Lung (tissue), 12 donors: ENCODE results near the gene PAX2. TPM values are rescaled to one million over a fixed set of nuclear protein-coding genes. Genes with fewer than 3 reads are reported as not detected.

Experiments used
- ATAC-seq: fragments of 200-7000 bp; cut with Tn5 transposase; one replicate; pipeline ENCODE4 v1.9.1; 2020; ENCODE audit warnings: moderate number of reproducible peaks; ENCODE audit not compliant: insufficient read depth, low FRiP score
- DNase-seq, 3 donors: peaks; one replicate each; pipeline ENCODE4 v3.0.0-alpha.2; 2013 to 2017
- H3K27ac ChIP-seq, 2 donors: one replicate each; pipeline ENCODE4 v1.5.1; 2013; ENCODE audit warnings: mild to moderate bottlenecking in 2 of 2, moderate library complexity in 2 of 2, control low read depth in 1 of 2, inconsistent platforms in 1 of 2, low read depth in 1 of 2, low read length in 1 of 2
- H3K27me3 ChIP-seq, 3 donors: one replicate each; pipeline ENCODE4 v1.5.1; 2013; ENCODE audit warnings: low read length in 2 of 3; ENCODE audit not compliant: control insufficient read depth in 3 of 3, insufficient read depth in 3 of 3
- H3K36me3 ChIP-seq, 4 donors: one replicate each; pipeline ENCODE4 v1.5.1; 2013; ENCODE audit warnings: low read length in 4 of 4, mild to moderate bottlenecking in 1 of 4, moderate library complexity in 1 of 4; ENCODE audit not compliant: control insufficient read depth in 4 of 4, insufficient read depth in 4 of 4
- H3K4me1 ChIP-seq, 5 donors: one replicate each; pipeline ENCODE4 v1.5.1; 2013; ENCODE audit warnings: low read length in 5 of 5, mild to moderate bottlenecking in 2 of 5, moderate library complexity in 1 of 5; ENCODE audit not compliant: control insufficient read depth in 5 of 5, insufficient read depth in 5 of 5
- H3K4me3 ChIP-seq: one replicate; pipeline ENCODE4 v1.5.1; 2013; ENCODE audit warnings: mild to moderate bottlenecking, control low read depth, moderate library complexity
- H3K9ac ChIP-seq, 2 donors: one replicate each; pipeline ENCODE4 v1.5.1; 2013; ENCODE audit warnings: low read length in 2 of 2, control low read depth in 1 of 2; ENCODE audit not compliant: insufficient read depth in 1 of 2
- H3K9me3 ChIP-seq, 4 donors: one replicate each; pipeline ENCODE4 v1.5.1; 2013; ENCODE audit warnings: low read length in 3 of 4, mild to moderate bottlenecking in 1 of 4, moderate library complexity in 1 of 4; ENCODE audit not compliant: control insufficient read depth in 4 of 4, insufficient read depth in 3 of 4
- WGBS, 2 donors: extraction: QIAGEN DNeasy Blood & Tissue Kit; methylation state at CpG; one replicate each; pipeline ENCODE4 v1.1.7; 2013; 5-methylcytosine and 5-hydroxymethylcytosine counted together
- polyA plus RNA-seq, 2 donors: library from polyadenylated mRNA; stranded (reverse); fragments of 200-250 nt; gene quantifications; one replicate each; pipeline ENCODE4 v1.2.1, GENCODE V29; 2013
- total RNA-seq, 2 donors: library from RNA; depleted of rRNA in 1 of 2; stranded (reverse); fragments of >200 nt in 1 of 2; gene quantifications; one replicate each; pipeline ENCODE4 v1.2.1, GENCODE V29; 2014 to 2021
- TF ChIP-seq, protein P1 (sequence below): IDR thresholded peaks from 2 replicates; pipeline ENCODE4 v1.5.1; 2012; ENCODE audit warnings: mild to moderate bottlenecking; ENCODE audit errors: control extremely low read depth, extremely low read depth
- donor health status: control.
- donor health status: control.
- donor health status: Bipolar disorder and iron deficiency.
- donor health status: healthy.
- donor health status: DM: yes; HTN: yes; CAD: no.

The PAX2 gene
- total and polyA plus RNA-seq, 4 donors: not detected

DNA sequence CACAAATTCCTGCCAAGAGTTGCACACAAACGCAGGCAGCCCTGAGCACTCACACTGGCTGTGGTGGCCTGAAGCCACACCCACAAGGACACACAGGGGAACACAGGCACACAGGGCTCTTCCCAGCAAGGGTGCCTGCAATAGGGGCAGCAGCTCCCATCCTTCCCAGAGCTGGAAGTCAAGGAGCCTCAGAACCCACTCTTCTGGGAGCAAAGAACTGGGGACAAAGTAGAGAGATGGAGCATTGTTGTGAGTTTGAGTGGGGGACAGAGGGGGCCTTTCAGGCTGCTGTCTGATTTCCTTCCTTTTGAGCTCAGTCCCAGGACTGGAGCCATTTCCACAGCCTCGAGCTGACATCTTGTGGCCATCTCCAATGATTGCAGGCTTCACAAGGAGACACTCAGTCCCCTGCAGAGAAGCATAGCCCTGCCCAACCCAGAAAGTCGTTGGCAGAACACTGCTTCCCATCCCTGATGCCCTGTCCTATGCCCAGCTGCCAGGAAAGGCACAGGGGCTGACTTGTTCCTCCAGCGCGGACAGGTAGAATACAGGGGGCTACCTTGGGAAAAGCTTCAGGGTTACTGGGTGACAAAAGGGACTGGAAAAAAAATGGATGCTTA lies 133.0 kb downstream of the PAX2 start:
- DNase-seq: peak; percentile 84 to 90 (median 90)
- peaks cover 0 to 18% (median 0%) of the 10 kb centered on the region in 3 donors for H3K27me3 ChIP-seq
- TF ChIP-seq, protein P1, sequence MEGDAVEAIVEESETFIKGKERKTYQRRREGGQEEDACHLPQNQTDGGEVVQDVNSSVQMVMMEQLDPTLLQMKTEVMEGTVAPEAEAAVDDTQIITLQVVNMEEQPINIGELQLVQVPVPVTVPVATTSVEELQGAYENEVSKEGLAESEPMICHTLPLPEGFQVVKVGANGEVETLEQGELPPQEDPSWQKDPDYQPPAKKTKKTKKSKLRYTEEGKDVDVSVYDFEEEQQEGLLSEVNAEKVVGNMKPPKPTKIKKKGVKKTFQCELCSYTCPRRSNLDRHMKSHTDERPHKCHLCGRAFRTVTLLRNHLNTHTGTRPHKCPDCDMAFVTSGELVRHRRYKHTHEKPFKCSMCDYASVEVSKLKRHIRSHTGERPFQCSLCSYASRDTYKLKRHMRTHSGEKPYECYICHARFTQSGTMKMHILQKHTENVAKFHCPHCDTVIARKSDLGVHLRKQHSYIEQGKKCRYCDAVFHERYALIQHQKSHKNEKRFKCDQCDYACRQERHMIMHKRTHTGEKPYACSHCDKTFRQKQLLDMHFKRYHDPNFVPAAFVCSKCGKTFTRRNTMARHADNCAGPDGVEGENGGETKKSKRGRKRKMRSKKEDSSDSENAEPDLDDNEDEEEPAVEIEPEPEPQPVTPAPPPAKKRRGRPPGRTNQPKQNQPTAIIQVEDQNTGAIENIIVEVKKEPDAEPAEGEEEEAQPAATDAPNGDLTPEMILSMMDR: peak; percentile 36
- no peak for ATAC-seq
- H3K4me1 ChIP-seq: peaks cover 0 to 64% (median 27%) of the 10 kb centered on the region in 5 donors
- H3K4me3 ChIP-seq: no peak overlapping the region
- no peak overlapping the region for H3K27ac ChIP-seq
- WGBS, 2 donors: 14 to 15% methylated on average over 5 of the region's 5 CpGs
- no peaks in the 10 kb centered on the region for H3K9me3 ChIP-seq
- H3K36me3 ChIP-seq: no peaks in the 10 kb centered on the region
- no peak overlapping the region for H3K9ac ChIP-seq

Other genes with a start within 250 kb of the PAX2 start
- gene SEC31B, start 225.7 kb upstream of the PAX2 start, total RNA-seq: 1 to 10 TPM; 9.0 to 9.8 TPM
- 10 to 100 TPM in 1 of 2 donors, 1 to 10 TPM in 1; 4.8 to 10.5 TPM for gene SEC31B, start 225.7 kb upstream of the PAX2 start, polyA plus RNA-seq
- 100 to 1,000 TPM; 122 to 145 TPM for gene NDUFB8, start 215.7 kb upstream of the PAX2 start, total RNA-seq
- 100 to 1,000 TPM; 290 to 369 TPM for gene NDUFB8, start 215.7 kb upstream of the PAX2 start, polyA plus RNA-seq
- 10 to 100 TPM; 18.1 to 32.3 TPM for gene HIF1AN, start 209.6 kb upstream of the PAX2 start, total RNA-seq
- 1 to 10 TPM; 6.9 to 9.2 TPM for gene HIF1AN, start 209.6 kb upstream of the PAX2 start, polyA plus RNA-seq
- 10 to 100 TPM; 30.1 to 60.0 TPM for gene SLF2, start 167.4 kb downstream of the PAX2 start, total RNA-seq
- 10 to 100 TPM in 1 of 2 donors, 1 to 10 TPM in 1; 7.1 to 13.5 TPM for gene SLF2, start 167.4 kb downstream of the PAX2 start, polyA plus RNA-seq
- 1 to 10 TPM; 3.0 to 7.4 TPM for gene SEMA4G, start 223.9 kb downstream of the PAX2 start, total RNA-seq
- 1 to 10 TPM; 1.2 to 2.5 TPM for gene SEMA4G, start 223.9 kb downstream of the PAX2 start, polyA plus RNA-seq
- 10 to 100 TPM; 43.6 to 74.4 TPM for gene MRPL43, start 241.9 kb downstream of the PAX2 start, total RNA-seq
- 100 to 1,000 TPM in 1 of 2 donors, 10 to 100 TPM in 1; 94.6 to 105 TPM for gene MRPL43, start 241.9 kb downstream of the PAX2 start, polyA plus RNA-seq
- 1 to 10 TPM; 3.9 to 6.8 TPM for gene TWNK, start 242.0 kb downstream of the PAX2 start, total RNA-seq
- gene TWNK, start 242.0 kb downstream of the PAX2 start, polyA plus RNA-seq: 1 to 10 TPM; 4.4 to 8.3 TPM